DMS 273 (cell line): Measurements from ENCODE around the gene IGF2BP2.
A peak's percentile ranks its signal among the peaks of the same experiment; 100 is the strongest.

Experiments used
- DNase-seq: peaks from one replicate; lab custom pipeline; 2025; ENCODE audit not compliant: unreplicated experiment; lab: John Stamatoyannopoulos, UW

The IGF2BP2 gene

GRCh38 chr3:185737740-185738680 lies 86.8 kb downstream of the IGF2BP2 start:
- no peak for DNase-seq

- no peak for DNase-seq
Measured at GRCh38 chr3:185737020-185737419, 87.8 kb downstream of the IGF2BP2 start.

- DNase-seq, result no peak
Measured at GRCh38 chr3:185734725-185735096, 90.1 kb downstream of the IGF2BP2 start.

- DNase-seq, result peak; percentile 92
Measured at GRCh38 chr3:185733980-185734724, 90.7 kb downstream of the IGF2BP2 start.

DNA sequence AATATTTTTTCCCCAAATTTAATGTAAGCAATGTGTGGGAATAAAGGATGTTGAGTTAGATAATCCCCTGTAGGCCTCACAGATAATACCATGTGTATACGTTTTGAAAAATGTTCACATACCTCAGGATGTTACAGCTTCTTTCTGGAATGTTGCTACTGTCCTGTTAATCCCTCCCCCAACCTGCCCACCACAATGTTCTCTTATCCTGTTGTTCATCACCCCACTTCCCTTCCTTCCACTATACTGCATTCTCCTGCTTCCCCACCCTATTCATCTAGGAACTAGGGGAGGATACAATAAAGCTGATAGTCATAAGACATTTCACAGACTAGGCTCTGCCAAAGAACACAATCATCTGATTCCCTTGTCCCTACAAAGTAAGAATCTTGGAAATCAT lies 92.1 kb downstream of the IGF2BP2 start:
- no peak for DNase-seq

- no peak for DNase-seq
Measured at GRCh38 chr3:185730550-185730949, 94.3 kb downstream of the IGF2BP2 start.

DNA sequence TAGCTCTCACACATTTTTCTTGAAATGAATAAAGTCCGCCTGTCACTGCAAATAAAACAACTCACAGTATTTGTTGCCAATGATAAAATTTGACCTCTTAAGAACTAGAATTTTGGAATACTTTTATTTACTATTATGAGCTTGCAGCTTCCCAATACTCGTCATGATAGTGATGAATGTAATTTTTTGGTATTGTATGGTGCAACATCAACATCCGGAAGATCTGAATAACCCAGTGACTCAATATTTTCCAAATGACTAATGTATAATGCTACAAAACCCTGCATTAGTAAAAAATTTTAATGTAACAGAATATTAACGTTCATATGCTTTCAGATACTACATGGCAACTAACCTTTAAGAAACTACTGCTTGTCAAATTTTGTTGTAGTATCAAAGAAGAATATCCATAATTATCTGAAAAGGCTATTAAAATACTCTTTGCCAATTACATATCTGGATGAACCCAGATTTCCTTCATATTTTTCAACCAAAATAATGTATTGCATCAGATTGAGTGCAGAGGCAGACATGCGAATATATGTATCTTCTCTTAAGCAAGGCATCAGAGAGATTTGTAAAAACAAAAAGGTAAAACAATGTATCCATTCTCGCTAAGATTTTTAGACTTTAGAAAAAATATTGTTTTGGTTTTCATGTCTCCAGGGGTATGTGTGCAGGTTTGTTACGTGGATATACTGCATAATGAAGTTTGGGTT lies 95.3 kb downstream of the IGF2BP2 start:
- DNase-seq, result no peak

- DNase-seq, result no peak
Measured at GRCh38 chr3:185728630-185729336, 96.1 kb downstream of the IGF2BP2 start.

GRCh38 chr3:185727873-185728272 lies 97.0 kb downstream of the IGF2BP2 start:
- no peak for DNase-seq

- no peak for DNase-seq
Measured at GRCh38 chr3:185726254-185726967, 98.4 kb downstream of the IGF2BP2 start.

DNA sequence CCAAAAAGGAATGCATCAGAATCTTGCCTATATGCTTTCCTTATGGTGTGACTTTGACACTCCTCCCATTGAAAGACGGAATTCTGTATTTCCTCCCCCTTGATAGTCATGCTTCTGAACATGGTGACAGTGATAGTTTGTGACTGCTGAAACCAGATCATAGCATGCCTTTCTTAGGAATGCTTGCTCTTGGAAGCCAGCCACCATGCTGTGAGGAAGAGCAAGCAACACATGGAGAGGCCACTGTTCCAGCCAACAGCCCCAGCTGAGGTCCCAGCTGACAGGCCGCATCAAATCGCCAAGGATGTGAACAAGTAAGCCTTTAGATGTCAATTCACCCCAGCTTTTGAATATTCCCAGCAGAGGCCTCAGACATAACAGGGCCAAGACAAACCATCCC lies 100.1 kb downstream of the IGF2BP2 start:
- DNase-seq, result peak; percentile 44

GRCh38 chr3:185724251-185724650 lies 100.6 kb downstream of the IGF2BP2 start:
- no peak for DNase-seq

DNA sequence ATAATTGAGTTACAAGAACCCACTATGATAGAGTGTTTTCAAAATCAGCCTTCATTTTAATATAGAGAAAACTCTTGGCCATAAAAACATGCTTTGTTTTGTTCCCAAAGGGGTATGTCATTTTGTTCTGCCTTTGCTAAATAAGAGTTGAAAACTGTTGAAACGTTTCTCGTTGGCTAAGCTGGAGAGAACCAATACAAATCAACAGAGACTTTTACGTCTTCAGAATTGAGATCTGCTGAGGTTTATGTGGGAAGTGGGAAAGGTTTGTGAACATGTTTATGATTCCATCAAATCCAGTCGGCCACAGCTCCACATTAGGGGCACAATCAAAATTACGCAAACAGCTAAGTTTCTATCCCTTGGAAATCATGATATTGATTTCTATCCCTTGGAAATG lies 102.0 kb downstream of the IGF2BP2 start:
- DNase-seq, result no peak

DNA sequence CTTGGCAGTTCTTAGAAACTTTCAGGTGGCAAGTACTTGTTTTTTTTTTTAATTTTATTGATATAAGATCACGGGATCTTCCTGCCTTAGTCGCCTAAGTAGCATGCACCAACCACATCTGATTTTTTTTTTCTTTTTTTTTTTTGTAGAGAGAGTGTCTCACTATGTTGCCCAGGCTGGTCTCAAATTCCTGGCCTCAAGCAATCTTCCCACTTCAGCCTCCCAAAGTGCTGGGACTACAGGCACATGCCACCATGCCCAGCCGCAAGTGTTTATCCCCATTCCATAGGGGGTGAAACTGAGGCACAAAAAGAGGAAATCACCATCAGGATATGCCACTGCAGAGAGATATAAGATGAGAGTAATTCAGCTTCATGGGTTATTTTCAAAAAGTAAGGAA lies 102.9 kb downstream of the IGF2BP2 start:
- DNase-seq, result no peak

DNA sequence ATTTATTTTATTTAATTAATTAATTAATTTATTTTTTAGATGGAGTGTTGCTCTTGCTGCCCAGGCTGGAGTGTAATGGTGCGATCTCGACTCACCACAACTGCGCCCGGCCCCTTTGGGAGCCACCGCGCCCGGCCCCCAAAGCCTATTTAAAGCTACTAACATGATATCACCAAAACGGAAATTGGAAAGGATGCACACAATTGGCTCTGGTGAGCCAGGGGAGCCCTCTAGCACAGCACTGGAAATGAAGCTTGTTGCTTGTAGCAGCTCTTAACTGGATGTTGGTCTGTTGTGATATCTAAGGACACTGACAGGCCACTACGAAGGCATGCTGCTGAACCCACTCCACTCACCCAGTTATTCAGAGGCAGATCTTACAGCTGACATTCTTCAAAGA lies 104.5 kb downstream of the IGF2BP2 start:
- DNase-seq, result no peak

GRCh38 chr3:185718736-185719593 lies 105.9 kb downstream of the IGF2BP2 start:
- DNase-seq, result no peak

GRCh38 chr3:185717627-185718402 lies 107.0 kb downstream of the IGF2BP2 start:
- peak; percentile 68 for DNase-seq

DNA sequence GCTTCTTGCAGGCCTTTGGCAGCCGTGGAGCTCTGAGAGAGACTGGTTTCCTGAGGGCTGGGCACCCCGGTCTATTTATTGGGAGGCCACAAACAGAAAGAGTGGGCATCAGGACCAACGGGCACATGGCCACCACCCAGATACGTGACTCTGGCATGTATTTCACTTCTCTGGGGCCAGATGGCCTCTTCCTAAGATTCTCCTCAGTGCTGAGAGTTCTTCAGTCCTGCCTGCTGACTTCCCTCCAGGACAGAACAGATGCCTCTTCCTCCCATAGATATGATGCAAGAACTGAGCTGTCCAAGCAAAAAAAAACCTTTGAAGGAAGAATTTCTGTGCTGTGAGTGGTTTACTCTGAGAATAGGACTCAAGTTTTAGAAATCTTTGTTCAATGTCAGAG lies 107.7 kb downstream of the IGF2BP2 start:
- peak; percentile 94 for DNase-seq
